ENCODE measurements around the gene GSDME. TPM values are rescaled to one million over a fixed set of nuclear protein-coding genes. Genes with fewer than 3 reads are reported as not detected.
A peak's percentile ranks its signal among the peaks of the same experiment; 100 is the strongest.

GSDME gene
- total and polyA plus RNA-seq, 2 of the 4 experiments (the other 2 are of a cell fraction) = 75.2 to 78.7 TPM

DNA sequence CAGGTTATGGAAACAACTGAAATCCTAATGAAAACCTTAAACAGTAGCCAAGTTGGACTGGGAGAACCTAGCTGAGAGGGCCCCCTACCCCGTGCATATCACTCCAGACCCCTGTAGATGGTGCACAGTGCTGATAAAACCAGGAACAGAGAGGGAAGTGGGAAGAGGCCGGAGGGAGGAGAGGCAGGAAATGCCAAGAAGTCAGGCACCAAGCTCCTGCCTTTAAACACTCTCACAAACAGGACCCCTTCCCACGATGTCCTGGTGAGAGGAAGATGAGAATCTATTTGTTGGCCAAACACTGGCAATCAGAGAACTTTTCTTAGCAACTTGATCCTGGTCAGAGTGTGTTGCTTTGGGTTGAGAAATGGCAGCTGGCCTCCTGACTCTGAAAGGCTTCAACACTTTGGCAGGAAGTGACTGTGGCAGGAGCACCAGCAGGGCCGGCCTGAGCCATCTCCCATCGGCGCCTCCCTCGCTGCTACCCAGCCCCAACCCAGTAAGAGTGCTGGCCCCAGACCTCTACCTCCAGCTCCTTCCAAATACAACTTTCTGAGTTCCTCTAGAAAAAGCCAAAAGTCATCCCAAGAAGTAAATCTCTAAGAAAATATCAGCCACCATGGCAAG is 39.5 kb downstream of the GSDME start:
- H2BK5ac ChIP-seq (ENCODE audit: low read depth, low read length, poor library complexity, severe bottlenecking) = no peak overlapping the region
- in situ Hi-C loops (cut with MboI; ENCODE audit: low sequenced_read_pairs) (no loop called here), intact Hi-C loops (cut with micrococcal nuclease) (no loop called here), dilution Hi-C loops (cut with HindIII; ENCODE audit: low sequenced_read_pairs, unreplicated experiment) (no loop called here)
- H3K9me3 ChIP-seq (ENCODE audit: control insufficient read depth, insufficient read depth, low read length) = no peaks in the 10 kb centered on the region
- no peak overlapping the region for H3K9ac ChIP-seq (ENCODE audit: low read depth, low read length)
- H3K4me2 ChIP-seq (ENCODE audit: low read depth, low read length) = no peak overlapping the region
- no peak overlapping the region for H4K8ac ChIP-seq (ENCODE audit: low read depth in 2 of 2, low read length in 2 of 2)
- H3K14ac ChIP-seq (replicated peaks; ENCODE audit: low read depth, low read length) = no peak overlapping the region
- no peak overlapping the region for H3K56ac ChIP-seq (ENCODE audit: extremely low read depth, insufficient read depth, low read length)
- H3K4me1 ChIP-seq (ENCODE audit: control insufficient read depth, insufficient read depth, low read length) = peaks cover 8% of the 10 kb centered on the region; the same call in 1 of the 2 replicates
- ATAC-seq (ENCODE audit: low read depth) (peak; percentile 16; the same call in 1 of the 2 replicates), DNase-seq (no peak)
- no peak overlapping the region for H3K4me3 ChIP-seq (ENCODE audit: insufficient read depth, low read depth, low read length)
- H4K91ac ChIP-seq (ENCODE audit: insufficient read depth, low read depth, low read length) = no peak overlapping the region
- no peak overlapping the region for H3K18ac ChIP-seq (ENCODE audit: low read depth, low read length)
- TF ChIP-seq RAD21 (IDR thresholded peaks at IDR 0.05; ENCODE audit: low read length) = no peak
- TF ChIP-seq, protein P1, sequence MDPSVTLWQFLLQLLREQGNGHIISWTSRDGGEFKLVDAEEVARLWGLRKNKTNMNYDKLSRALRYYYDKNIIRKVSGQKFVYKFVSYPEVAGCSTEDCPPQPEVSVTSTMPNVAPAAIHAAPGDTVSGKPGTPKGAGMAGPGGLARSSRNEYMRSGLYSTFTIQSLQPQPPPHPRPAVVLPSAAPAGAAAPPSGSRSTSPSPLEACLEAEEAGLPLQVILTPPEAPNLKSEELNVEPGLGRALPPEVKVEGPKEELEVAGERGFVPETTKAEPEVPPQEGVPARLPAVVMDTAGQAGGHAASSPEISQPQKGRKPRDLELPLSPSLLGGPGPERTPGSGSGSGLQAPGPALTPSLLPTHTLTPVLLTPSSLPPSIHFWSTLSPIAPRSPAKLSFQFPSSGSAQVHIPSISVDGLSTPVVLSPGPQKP (IDR thresholded peaks at IDR 0.05; ENCODE audit: borderline replicate concordance, low read depth, low read length) = no peak
- no peak for TF ChIP-seq FOS (IDR thresholded peaks at IDR 0.05; ENCODE audit: low read depth, low read length)
- TF ChIP-seq, protein P2, sequence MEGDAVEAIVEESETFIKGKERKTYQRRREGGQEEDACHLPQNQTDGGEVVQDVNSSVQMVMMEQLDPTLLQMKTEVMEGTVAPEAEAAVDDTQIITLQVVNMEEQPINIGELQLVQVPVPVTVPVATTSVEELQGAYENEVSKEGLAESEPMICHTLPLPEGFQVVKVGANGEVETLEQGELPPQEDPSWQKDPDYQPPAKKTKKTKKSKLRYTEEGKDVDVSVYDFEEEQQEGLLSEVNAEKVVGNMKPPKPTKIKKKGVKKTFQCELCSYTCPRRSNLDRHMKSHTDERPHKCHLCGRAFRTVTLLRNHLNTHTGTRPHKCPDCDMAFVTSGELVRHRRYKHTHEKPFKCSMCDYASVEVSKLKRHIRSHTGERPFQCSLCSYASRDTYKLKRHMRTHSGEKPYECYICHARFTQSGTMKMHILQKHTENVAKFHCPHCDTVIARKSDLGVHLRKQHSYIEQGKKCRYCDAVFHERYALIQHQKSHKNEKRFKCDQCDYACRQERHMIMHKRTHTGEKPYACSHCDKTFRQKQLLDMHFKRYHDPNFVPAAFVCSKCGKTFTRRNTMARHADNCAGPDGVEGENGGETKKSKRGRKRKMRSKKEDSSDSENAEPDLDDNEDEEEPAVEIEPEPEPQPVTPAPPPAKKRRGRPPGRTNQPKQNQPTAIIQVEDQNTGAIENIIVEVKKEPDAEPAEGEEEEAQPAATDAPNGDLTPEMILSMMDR (conservative IDR thresholded peaks at IDR 0.05; ENCODE audit: low read depth, low read length) = no peak
- TF ChIP-seq, protein P3, sequence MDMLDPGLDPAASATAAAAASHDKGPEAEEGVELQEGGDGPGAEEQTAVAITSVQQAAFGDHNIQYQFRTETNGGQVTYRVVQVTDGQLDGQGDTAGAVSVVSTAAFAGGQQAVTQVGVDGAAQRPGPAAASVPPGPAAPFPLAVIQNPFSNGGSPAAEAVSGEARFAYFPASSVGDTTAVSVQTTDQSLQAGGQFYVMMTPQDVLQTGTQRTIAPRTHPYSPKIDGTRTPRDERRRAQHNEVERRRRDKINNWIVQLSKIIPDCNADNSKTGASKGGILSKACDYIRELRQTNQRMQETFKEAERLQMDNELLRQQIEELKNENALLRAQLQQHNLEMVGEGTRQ (IDR thresholded peaks at IDR 0.05; ENCODE audit: low read depth, low read length) = no peak
- TF ChIP-seq MAFK (IDR thresholded peaks at IDR 0.05; ENCODE audit: low read depth, low read length) = no peak
- no peak for TF ChIP-seq BHLHE40 (IDR thresholded peaks at IDR 0.05; ENCODE audit: low read depth, low read length)
- no peak for TF ChIP-seq CHD1 (IDR thresholded peaks at IDR 0.05; ENCODE audit: low read depth, low read length)
- TF ChIP-seq SMC3 (IDR thresholded peaks at IDR 0.05; ENCODE audit: low read depth, low read length) = no peak
- TF ChIP-seq POLR2A (IDR thresholded peaks at IDR 0.05; ENCODE audit: low read depth, low read length) = no peak
- TF ChIP-seq RFX5 (IDR thresholded peaks at IDR 0.05; ENCODE audit: low read depth, low read length) = no peak
- no peak for TF ChIP-seq MXI1 (IDR thresholded peaks at IDR 0.05; ENCODE audit: borderline replicate concordance, low read depth, low read length)
- TF ChIP-seq NFE2L2 (IDR thresholded peaks at IDR 0.05; ENCODE audit: low read depth, low read length) = no peak
- no peak for TF ChIP-seq RCOR1 (IDR thresholded peaks at IDR 0.05; ENCODE audit: insufficient replicate concordance, low read length)
- TF ChIP-seq CEBPB (IDR thresholded peaks at IDR 0.05; ENCODE audit: low read depth, low read length) = no peak
- no peak for TF ChIP-seq MAZ (IDR thresholded peaks at IDR 0.05; ENCODE audit: borderline replicate concordance, low read depth, low read length)
- peaks cover 36% of the 10 kb centered on the region; the same call in 1 of the 2 replicates for H3K9me1 ChIP-seq (ENCODE audit: insufficient read depth, low read length)
- H3K23ac ChIP-seq (ENCODE audit: low read depth, low read length) = peak overlapping the region; percentile 63; the same call in 1 of the 2 replicates
- H3K4ac ChIP-seq (ENCODE audit: low read depth, low read length) = no peak overlapping the region
- H3K36me3 ChIP-seq (ENCODE audit: control insufficient read depth, insufficient read depth, low read length) = peaks cover 31% of the 10 kb centered on the region
- no peak overlapping the region for H2BK20ac ChIP-seq (ENCODE audit: low read depth, low read length)
- H2AFZ ChIP-seq (replicated peaks; ENCODE audit: low read length, poor library complexity) = no peak overlapping the region
- ChIA-PET POLR2A (ENCODE audit: unreplicated experiment) (no interaction called here), CTCF (interaction anchor here (0.6 kb wide), 1 partner anchor 751 kb away, joined by 4 read pairs; no protein-coding TSS in a partner anchor)
- H3K27ac ChIP-seq (ENCODE audit: insufficient read depth, low read length) = no peak overlapping the region
- no CpG with 5 or more reads among the region's 7 CpGs for WGBS, 2 experiments (ENCODE audit: extremely low coverage in 2 of 2, insufficient read length in 1 of 2)
- H4K5ac ChIP-seq (ENCODE audit: low read depth, low read length) = no peak overlapping the region
- H2BK120ac ChIP-seq (ENCODE audit: low read depth, low read length) = no peak overlapping the region
- H3K27me3 ChIP-seq (ENCODE audit: control insufficient read depth, insufficient read depth, low read length) = no peaks in the 10 kb centered on the region
- no peak overlapping the region for H2AK5ac ChIP-seq (ENCODE audit: low read depth, low read length)
- no TSS peak for BruUV-seq (replicated peaks)
- H3K79me1 ChIP-seq (ENCODE audit: low read depth in 1 of 2, low read length in 2 of 2) = peaks cover 13 to 31% of the 10 kb centered on the region in 2 experiments
- H4K20me1 ChIP-seq (ENCODE audit: insufficient read depth, low read length) = no peaks in the 10 kb centered on the region; the same call in 1 of the 2 replicates
- no peak overlapping the region for H2BK15ac ChIP-seq (ENCODE audit: low read depth, low read length)
- no peak overlapping the region for H2AK9ac ChIP-seq (replicated peaks; ENCODE audit: low read depth, low read length, poor library complexity)
